ENCODE measurements around the gene CHRM4. TPM values are rescaled to one million over a fixed set of nuclear protein-coding genes. Genes with fewer than 3 reads are reported as not detected.
A peak's percentile ranks its signal among the peaks of the same experiment; 100 is the strongest.
"Not testable (repeated sequence)": the region's sequence is repeated elsewhere in the genome, so short reads cannot be mapped to it uniquely, and the experiment has no call there.

The CHRM4 gene
- polyA plus RNA-seq, 2 donors: 0.02 TPM; not detected in 1

- Histone ChIP-seq H3K4me1 (ENCODE audit: control insufficient read depth in 2 of 2, insufficient read depth in 2 of 2, low read length in 1 of 2) (peaks cover 5 to 10% of the 10 kb centered on the region in 2 donors), H3K36me3 (ENCODE audit: control insufficient read depth in 2 of 2, insufficient read depth in 2 of 2, low read length in 1 of 2) (no peaks in the 10 kb centered on the region), H3K9me3 (ENCODE audit: control insufficient read depth in 2 of 2, insufficient read depth in 1 of 2, low read depth in 1 of 2, low read length in 1 of 2) (no peaks in the 10 kb centered on the region), H3K27ac (ENCODE audit: low read depth in 2 of 2, low read length in 1 of 2) (no peak overlapping the region), H3K27me3 (ENCODE audit: control insufficient read depth in 1 of 2, insufficient read depth in 2 of 2, low read length in 2 of 2) (no peaks in the 10 kb centered on the region), H3K4me3 (ENCODE audit: low read depth in 1 of 2, low read length in 2 of 2) (no peak overlapping the region)
- 76 to 89% methylated on average over 12 of the region's 12 CpGs for WGBS, 2 donors
These were observed 7.4 kb downstream of the CHRM4 start for GRCh38 chr11:46383974-46384701.

- Histone ChIP-seq H3K27ac (ENCODE audit: low read depth in 2 of 2, low read length in 1 of 2) (no peak overlapping the region), H3K36me3 (ENCODE audit: control insufficient read depth in 2 of 2, insufficient read depth in 2 of 2, low read length in 1 of 2) (no peaks in the 10 kb centered on the region), H3K27me3 (ENCODE audit: control insufficient read depth in 1 of 2, insufficient read depth in 2 of 2, low read length in 2 of 2) (no peaks in the 10 kb centered on the region), H3K4me1 (ENCODE audit: control insufficient read depth in 2 of 2, insufficient read depth in 2 of 2, low read length in 1 of 2) (peaks cover 5 to 10% of the 10 kb centered on the region in 2 donors), H3K9me3 (ENCODE audit: control insufficient read depth in 2 of 2, insufficient read depth in 1 of 2, low read depth in 1 of 2, low read length in 1 of 2) (no peaks in the 10 kb centered on the region), H3K4me3 (ENCODE audit: low read depth in 1 of 2, low read length in 2 of 2) (no peak overlapping the region)
- 82 to 84% methylated on average over 7 of the region's 7 CpGs for WGBS, 2 donors
These were observed 8.2 kb downstream of the CHRM4 start for GRCh38 chr11:46383404-46383758.

- Histone ChIP-seq H3K27ac (ENCODE audit: low read depth in 2 of 2, low read length in 1 of 2) (no peak overlapping the region), H3K4me1 (ENCODE audit: control insufficient read depth in 2 of 2, insufficient read depth in 2 of 2, low read length in 1 of 2) (peaks cover 5 to 10% of the 10 kb centered on the region in 2 donors), H3K36me3 (ENCODE audit: control insufficient read depth in 2 of 2, insufficient read depth in 2 of 2, low read length in 1 of 2) (peaks cover 0 to 3% of the 10 kb centered on the region in 2 donors), H3K27me3 (ENCODE audit: control insufficient read depth in 1 of 2, insufficient read depth in 2 of 2, low read length in 2 of 2) (no peaks in the 10 kb centered on the region), H3K4me3 (ENCODE audit: low read depth in 1 of 2, low read length in 2 of 2) (peak overlapping the region; percentile 52 to 53), H3K9me3 (ENCODE audit: control insufficient read depth in 2 of 2, insufficient read depth in 1 of 2, low read depth in 1 of 2, low read length in 1 of 2) (no peaks in the 10 kb centered on the region)
- 47 to 50% methylated on average over 17 to 18 of the region's 18 CpGs for WGBS, 2 donors
These were observed 8.8 kb downstream of the CHRM4 start for GRCh38 chr11:46382646-46383403.

GRCh38 chr11:46381819-46382645 is 9.5 kb downstream of the CHRM4 start:
- Histone ChIP-seq H3K4me3 (ENCODE audit: low read depth in 1 of 2, low read length in 2 of 2) (peak overlapping the region; percentile 52 to 53), H3K36me3 (ENCODE audit: control insufficient read depth in 2 of 2, insufficient read depth in 2 of 2, low read length in 1 of 2) (peaks cover 0 to 9% of the 10 kb centered on the region in 2 donors), H3K4me1 (ENCODE audit: control insufficient read depth in 2 of 2, insufficient read depth in 2 of 2, low read length in 1 of 2) (peaks cover 5 to 10% of the 10 kb centered on the region in 2 donors), H3K27ac (ENCODE audit: low read depth in 2 of 2, low read length in 1 of 2) (peak overlapping the region in 1 of 2 donors; percentile 38), H3K27me3 (ENCODE audit: control insufficient read depth in 1 of 2, insufficient read depth in 2 of 2, low read length in 2 of 2) (no peaks in the 10 kb centered on the region), H3K9me3 (ENCODE audit: control insufficient read depth in 2 of 2, insufficient read depth in 1 of 2, low read depth in 1 of 2, low read length in 1 of 2) (no peaks in the 10 kb centered on the region)
- WGBS, 2 donors: 1 to 2% methylated on average over 48 to 66 of the region's 66 CpGs

GRCh38 chr11:46381048-46381818 is 10.3 kb downstream of the CHRM4 start, which contains the start of gene MDK:
TSS of gene MDK (plus strand) at chr11:46381669. CDS start at chr11:46382058, 389 bp downstream.
- Histone ChIP-seq H3K4me3 (ENCODE audit: low read depth in 1 of 2, low read length in 2 of 2) (peak within 1 kb of the TSS; percentile 53 to 64), H3K4me1 (ENCODE audit: control insufficient read depth in 2 of 2, insufficient read depth in 2 of 2, low read length in 1 of 2) (peaks cover 5 to 10% of the 10 kb centered on the region in 2 donors), H3K9me3 (ENCODE audit: control insufficient read depth in 2 of 2, insufficient read depth in 1 of 2, low read depth in 1 of 2, low read length in 1 of 2) (no peaks in the 10 kb centered on the region), H3K27me3 (ENCODE audit: control insufficient read depth in 1 of 2, insufficient read depth in 2 of 2, low read length in 2 of 2) (no peaks in the 10 kb centered on the region), H3K36me3 (ENCODE audit: control insufficient read depth in 2 of 2, insufficient read depth in 2 of 2, low read length in 1 of 2) (peaks cover 0 to 16% of the 10 kb centered on the region in 2 donors), H3K27ac (ENCODE audit: low read depth in 2 of 2, low read length in 1 of 2) (peak within 1 kb of the TSS; percentile 47 to 65)
- whole genome bisulfite sequencing, 2 donors: 1 to 2% methylated on average over 67 to 94 of the region's 96 CpGs

- Histone ChIP-seq H3K4me1 (ENCODE audit: control insufficient read depth in 2 of 2, insufficient read depth in 2 of 2, low read length in 1 of 2) (peaks cover 5 to 10% of the 10 kb centered on the region in 2 donors), H3K27me3 (ENCODE audit: control insufficient read depth in 1 of 2, insufficient read depth in 2 of 2, low read length in 2 of 2) (no peaks in the 10 kb centered on the region), H3K4me3 (ENCODE audit: low read depth in 1 of 2, low read length in 2 of 2) (peak overlapping the region; percentile 53 to 64), H3K36me3 (ENCODE audit: control insufficient read depth in 2 of 2, insufficient read depth in 2 of 2, low read length in 1 of 2) (peaks cover 0 to 23% of the 10 kb centered on the region in 2 donors), H3K27ac (ENCODE audit: low read depth in 2 of 2, low read length in 1 of 2) (peak overlapping the region; percentile 47 to 65), H3K9me3 (ENCODE audit: control insufficient read depth in 2 of 2, insufficient read depth in 1 of 2, low read depth in 1 of 2, low read length in 1 of 2) (no peaks in the 10 kb centered on the region)
- 1% methylated on average over 45 of the region's 45 CpGs for WGBS, 2 donors
These were observed 11.1 kb downstream of the CHRM4 start for GRCh38 chr11:46380340-46381047.

- H3K36me3 ChIP-seq (ENCODE audit: control insufficient read depth in 2 of 2, insufficient read depth in 2 of 2, low read length in 1 of 2): peaks cover 0 to 31% of the 10 kb centered on the region in 2 donors
- 52 to 53% methylated on average over 26 to 34 of the region's 36 CpGs for WGBS, 2 donors
- H3K27ac ChIP-seq (ENCODE audit: low read depth in 2 of 2, low read length in 1 of 2): peak overlapping the region; percentile 16 to 47
- H3K9me3 ChIP-seq (ENCODE audit: control insufficient read depth in 2 of 2, insufficient read depth in 1 of 2, low read depth in 1 of 2, low read length in 1 of 2); H3K27me3 ChIP-seq (ENCODE audit: control insufficient read depth in 1 of 2, insufficient read depth in 2 of 2, low read length in 2 of 2); H3K4me3 ChIP-seq (ENCODE audit: low read depth in 1 of 2, low read length in 2 of 2): not testable (repeated sequence)
- H3K4me1 ChIP-seq (ENCODE audit: control insufficient read depth in 2 of 2, insufficient read depth in 2 of 2, low read length in 1 of 2): peaks cover 5 to 10% of the 10 kb centered on the region in 2 donors
These were observed 11.9 kb downstream of the CHRM4 start for GRCh38 chr11:46379482-46380293.
